Motor neuron (in vitro differentiated cells): ENCODE measurements around the gene MEIS1. TPM values are rescaled to one million over a fixed set of nuclear protein-coding genes. Genes with fewer than 3 reads are reported as not detected.

Experiments
- ATAC-seq, 8 experiments: fragments of 200-7000 bp; cut with Tn5 transposase; replicated peaks in 6 of 8; 2 replicates each; pipeline ENCODE4 v1.8.0; 2021; ENCODE audit warnings: mild to moderate bottlenecking in 8 of 8, moderate library complexity in 8 of 8
- H3K27ac ChIP-seq, 2 donors: fragments of 250-450 bp; sonication (Bioruptor Pico); 2 replicates each; pipeline ENCODE4 v1.9.0; 2021; ENCODE audit warnings: antibody characterized with exemption in 2 of 2, mild to moderate bottlenecking in 2 of 2, moderate library complexity in 1 of 2
- H3K4me1 ChIP-seq, 2 donors: fragments of 250-450 bp; sonication (Bioruptor Pico); replicated peaks in 1 of 2; 2 replicates each; pipeline ENCODE4 v1.6.1; 2021; ENCODE audit warnings: antibody characterized with exemption in 2 of 2, mild to moderate bottlenecking in 2 of 2, moderate library complexity in 1 of 2
- H3K4me3 ChIP-seq, 5 donors: fragments of 250-450 bp; sonication (Bioruptor Pico); 2 replicates each; pipeline ENCODE4 v1.9.0; 2021; ENCODE audit warnings: antibody characterized with exemption in 5 of 5, mild to moderate bottlenecking in 5 of 5, moderate library complexity in 4 of 5
- WGBS, 10 experiments: fragments of 450-650 bp; shearing (Covaris generic); methylation state at CpG; one replicate each; pipeline ENCODE4 v1.0.0; 2022; 5-methylcytosine and 5-hydroxymethylcytosine counted together
- in situ Hi-C, 9 experiments: fragments of 400-800 bp; cut with MboI; loops; one replicate each; pipeline ENCODE4 v1.15.0; 2021; ENCODE audit warnings: low sequenced_read_pairs in 9 of 9, low pct_unique_long_range_greater_than_20kb in 2 of 9; ENCODE audit not compliant: unreplicated experiment in 9 of 9
- total RNA-seq, 8 experiments: library from RNA; unstranded; fragments of 300-600 nt; gene quantifications; 2 replicates each; pipeline versions ENCODE4 v1.2.3 to v1.2.4, GENCODE V29; 2022

Gene MEIS1
- total RNA-seq, 8 experiments from 2014 or later, result 11.7 to 241 (median 152) TPM

- peaks cover 0 to 4% of the 10 kb centered on the region in 2 donors for H3K4me1 ChIP-seq
- no peak overlapping the region for H3K4me3 ChIP-seq
- in situ Hi-C loops, result no loop called here
- 0 to 93% (median 83%) methylated on average over 1 to 2 of the region's 2 CpGs; no CpG with 5 or more reads in 1 of the 10 experiments for WGBS, 10 experiments
- no peak for ATAC-seq
- no peak overlapping the region for H3K27ac ChIP-seq
Measured at GRCh38 chr2:66604326-66604725, 169.4 kb downstream of the MEIS1 start.

DNA sequence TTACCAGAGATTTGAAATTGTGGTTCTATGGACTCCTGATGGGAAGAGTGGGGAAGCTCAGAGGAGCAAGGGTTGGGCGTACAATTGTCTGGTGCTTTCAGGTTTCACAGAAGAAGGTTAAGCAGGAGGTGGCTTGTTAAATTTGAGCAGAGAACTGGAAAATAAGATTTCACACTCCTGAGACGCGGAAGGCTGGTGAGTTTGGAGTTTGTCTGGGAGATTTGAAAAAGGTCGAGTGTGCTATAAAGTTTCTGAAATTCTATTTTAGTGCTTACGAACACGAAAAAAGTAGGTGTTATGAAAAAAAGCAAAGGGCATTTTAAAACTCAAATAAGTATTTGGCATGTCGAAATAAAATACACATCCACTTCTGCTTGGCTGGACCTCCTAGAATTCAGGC, 170.1 kb downstream of the MEIS1 start:
- in situ Hi-C loops, result no loop called here
- Histone ChIP-seq H3K4me3 (no peak overlapping the region), H3K4me1 (peaks cover 0 to 4% of the 10 kb centered on the region in 2 donors), H3K27ac (no peak overlapping the region)
- ATAC-seq, result no peak
- WGBS, 10 experiments, result 64 to 94% (median 82%) methylated on average over 3 to 7 of the region's 7 CpGs; no CpG with 5 or more reads in 1 of the 10 experiments

DNA sequence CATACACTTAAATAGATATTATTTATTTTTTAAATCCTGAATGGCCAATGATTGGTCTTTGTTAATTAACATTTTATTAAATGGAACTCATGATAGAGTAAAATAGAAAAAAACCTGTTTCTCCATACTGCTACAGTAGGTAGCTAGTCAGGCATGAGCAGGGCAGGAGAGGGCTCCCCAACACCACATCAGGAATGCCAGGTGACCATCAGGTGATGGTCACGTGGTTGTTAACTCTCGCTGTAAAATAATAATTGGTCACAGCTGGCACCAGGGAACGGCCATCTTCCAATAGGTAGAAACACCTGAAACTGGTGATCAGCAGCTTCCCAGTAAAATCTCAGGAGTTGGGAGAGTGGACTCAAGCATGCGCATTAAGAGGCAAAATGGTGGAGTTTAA, 172.2 kb downstream of the MEIS1 start:
- no peak for ATAC-seq
- WGBS, 10 experiments, result 40 to 100% (median 95%) methylated on average over 1 to 4 of the region's 4 CpGs; no CpG with 5 or more reads in 3 of the 10 experiments
- in situ Hi-C loops, result no loop called here
- Histone ChIP-seq H3K4me3 (no peak overlapping the region), H3K4me1 (peaks cover 0 to 4% of the 10 kb centered on the region in 2 donors), H3K27ac (no peak overlapping the region)
